ENCODE results near the gene TRPC4AP. TPM values are rescaled to one million over a fixed set of nuclear protein-coding genes. Genes with fewer than 3 reads are reported as not detected.

TRPC4AP gene
- total RNA-seq, 2 donors from 2014 or later = 84.2 to 103 TPM

GRCh38 chr20:34996243-34997028 lies 96.2 kb downstream of the TRPC4AP start:
- Histone ChIP-seq H3K4me1 (ENCODE audit: control insufficient read depth, insufficient read depth, low read length) (no peaks in the 10 kb centered on the region), H3K9ac (ENCODE audit: extremely low read depth, low read length, poor library complexity, severe bottlenecking) (no peak overlapping the region), H3K36me3 (ENCODE audit: control insufficient read depth, insufficient read depth, low read length) (peaks cover 18% of the 10 kb centered on the region), H3K9me3 (ENCODE audit: control insufficient read depth, low read length) (no peaks in the 10 kb centered on the region), H3K4me3 (ENCODE audit: low read length) (no peak overlapping the region), H3K27me3 (ENCODE audit: control insufficient read depth, insufficient read depth, low read length, poor library complexity, severe bottlenecking) (no peaks in the 10 kb centered on the region), H3K27ac (ENCODE audit: low read depth, low read length) (no peak overlapping the region)
- Mint-ChIP-seq H3K4me1 (peaks cover 5% of the 10 kb centered on the region), H3K9me3 (no peaks in the 10 kb centered on the region), H3K27ac (no peak overlapping the region), H3K27me3 (ENCODE audit: insufficient read depth) (no peaks in the 10 kb centered on the region), H3K36me3 (ENCODE audit: low read depth) (peaks cover 60% of the 10 kb centered on the region), H3K4me3 (no peak overlapping the region)
- DNase-seq = no peak
- 94 to 95% methylated on average over 25 to 26 of the region's 26 CpGs for WGBS, 2 experiments (ENCODE audit: insufficient coverage in 1 of 2, insufficient read length in 1 of 2)
- TF ChIP-seq CTCF (conservative IDR thresholded peaks at IDR 0.05) = no peak

DNA sequence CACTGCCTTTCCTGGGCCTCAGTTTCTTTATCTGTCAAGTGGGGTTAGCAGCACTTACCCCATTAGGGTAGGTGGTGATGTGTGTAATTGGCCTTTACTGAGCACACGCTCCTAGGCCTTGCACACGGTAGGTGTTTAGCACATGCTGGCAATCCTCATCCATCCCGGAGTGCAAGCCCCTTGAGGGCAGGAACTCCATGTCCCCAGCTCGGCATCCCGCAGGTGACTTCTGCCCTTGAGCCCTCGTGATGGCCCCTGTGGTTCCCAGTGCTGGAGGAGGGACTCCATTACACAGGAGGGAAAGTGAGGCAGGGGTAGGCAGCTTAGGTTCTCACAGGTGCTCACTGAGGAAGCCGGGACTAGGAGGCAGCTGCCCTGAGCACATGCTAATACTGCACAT lies 96.9 kb downstream of the TRPC4AP start:
- Histone ChIP-seq H3K27me3 (ENCODE audit: control insufficient read depth, insufficient read depth, low read length, poor library complexity, severe bottlenecking) (no peaks in the 10 kb centered on the region), H3K4me1 (ENCODE audit: control insufficient read depth, insufficient read depth, low read length) (no peaks in the 10 kb centered on the region), H3K27ac (ENCODE audit: low read depth, low read length) (no peak overlapping the region), H3K4me3 (ENCODE audit: low read length) (no peak overlapping the region), H3K9ac (ENCODE audit: extremely low read depth, low read length, poor library complexity, severe bottlenecking) (no peak overlapping the region), H3K36me3 (ENCODE audit: control insufficient read depth, insufficient read depth, low read length) (peaks cover 16% of the 10 kb centered on the region), H3K9me3 (ENCODE audit: control insufficient read depth, low read length) (no peaks in the 10 kb centered on the region)
- 89 to 94% methylated on average over 5 to 7 of the region's 7 CpGs for WGBS, 2 experiments (ENCODE audit: insufficient coverage in 1 of 2, insufficient read length in 1 of 2)
- TF ChIP-seq CTCF (conservative IDR thresholded peaks at IDR 0.05) = no peak
- no peaks in the 10 kb centered on the region for H3K9me3 Mint-ChIP-seq
- H3K36me3 Mint-ChIP-seq (ENCODE audit: low read depth) = peaks cover 53% of the 10 kb centered on the region
- no peak overlapping the region for H3K27ac Mint-ChIP-seq
- no peaks in the 10 kb centered on the region for H3K27me3 Mint-ChIP-seq (ENCODE audit: insufficient read depth)
- H3K4me1 Mint-ChIP-seq = peaks cover 5% of the 10 kb centered on the region
- DNase-seq = no peak
- H3K4me3 Mint-ChIP-seq = no peak overlapping the region

DNA sequence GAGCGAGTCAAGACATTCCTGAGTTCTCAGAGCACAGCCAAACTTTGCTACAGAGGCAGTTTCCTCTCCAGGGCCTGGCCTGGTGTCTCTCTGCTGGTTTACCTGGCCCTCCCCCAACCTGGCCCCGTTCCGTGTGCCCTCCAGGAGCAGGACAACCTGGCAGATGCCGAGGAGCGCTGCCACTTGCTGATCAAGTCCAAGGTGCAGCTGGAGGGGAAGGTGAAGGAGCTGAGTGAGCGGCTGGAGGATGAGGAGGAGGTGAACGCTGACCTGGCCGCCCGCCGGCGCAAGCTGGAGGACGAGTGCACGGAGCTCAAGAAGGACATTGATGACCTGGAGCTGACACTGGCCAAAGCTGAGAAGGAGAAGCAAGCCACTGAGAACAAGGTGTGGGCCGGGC lies 97.4 kb downstream of the TRPC4AP start:
- Histone ChIP-seq H3K9me3 (ENCODE audit: control insufficient read depth, low read length) (no peaks in the 10 kb centered on the region), H3K27me3 (ENCODE audit: control insufficient read depth, insufficient read depth, low read length, poor library complexity, severe bottlenecking) (no peaks in the 10 kb centered on the region), H3K4me3 (ENCODE audit: low read length) (no peak overlapping the region), H3K27ac (ENCODE audit: low read depth, low read length) (no peak overlapping the region), H3K4me1 (ENCODE audit: control insufficient read depth, insufficient read depth, low read length) (no peaks in the 10 kb centered on the region), H3K36me3 (ENCODE audit: control insufficient read depth, insufficient read depth, low read length) (peaks cover 16% of the 10 kb centered on the region), H3K9ac (ENCODE audit: extremely low read depth, low read length, poor library complexity, severe bottlenecking) (no peak overlapping the region)
- H3K27me3 Mint-ChIP-seq (ENCODE audit: insufficient read depth) = no peaks in the 10 kb centered on the region
- H3K27ac Mint-ChIP-seq = peak overlapping the region; percentile 6
- 95% methylated on average over 10 to 14 of the region's 14 CpGs for WGBS, 2 experiments (ENCODE audit: insufficient coverage in 1 of 2, insufficient read length in 1 of 2)
- no peak overlapping the region for H3K4me3 Mint-ChIP-seq
- no peak for DNase-seq
- H3K36me3 Mint-ChIP-seq (ENCODE audit: low read depth) = peaks cover 50% of the 10 kb centered on the region
- TF ChIP-seq CTCF (conservative IDR thresholded peaks at IDR 0.05) = no peak
- peaks cover 5% of the 10 kb centered on the region for H3K4me1 Mint-ChIP-seq
- no peaks in the 10 kb centered on the region for H3K9me3 Mint-ChIP-seq
